Iris pigment epithelial cell (primary cell): ENCODE measurements around the gene SEL1L2.

Source experiments
- DNase-seq: peaks from one replicate; pipeline ENCODE4 v3.0.0-alpha.2; 2011; ENCODE audit warnings: low read depth

SEL1L2 gene

DNA sequence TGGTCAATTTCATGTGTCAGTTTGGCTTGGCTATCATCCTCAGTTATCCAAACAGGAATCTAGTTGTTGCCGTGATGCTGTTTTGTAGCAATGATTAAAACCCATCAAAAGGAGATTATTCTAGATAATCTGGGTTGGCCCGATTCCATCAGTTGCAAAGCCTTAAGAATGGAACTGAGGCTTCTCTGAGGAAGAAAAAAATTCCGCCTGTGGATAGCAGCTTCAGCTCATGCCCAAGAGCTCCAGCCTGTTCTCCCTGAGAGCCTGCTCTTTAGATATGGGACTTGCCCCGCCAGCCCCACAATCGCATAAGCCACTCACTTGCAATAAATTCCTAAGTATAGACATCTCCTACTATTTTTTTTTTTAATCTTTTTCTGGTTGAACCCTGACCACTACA lies 61.5 kb downstream of the SEL1L2 start:
- DNase-seq, result no peak

DNA sequence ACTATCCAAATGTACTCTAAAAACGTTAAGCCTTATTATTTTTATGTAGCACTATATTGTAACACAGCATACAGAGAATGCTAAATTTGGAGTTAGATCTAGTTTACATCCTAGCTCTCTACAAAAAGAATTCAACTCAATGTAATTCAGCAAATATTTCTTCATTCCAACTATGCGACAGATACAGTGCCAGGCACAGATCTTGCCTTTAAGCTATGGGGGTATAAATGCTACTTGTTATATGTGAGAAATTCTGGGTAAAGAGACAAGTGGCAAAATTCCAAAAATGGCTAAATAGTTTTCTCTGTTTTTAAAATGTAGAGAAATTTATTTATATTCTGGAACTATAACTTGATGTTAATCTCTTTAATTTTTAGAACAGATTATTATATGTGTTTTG lies 63.2 kb downstream of the SEL1L2 start:
- no peak for DNase-seq

DNA sequence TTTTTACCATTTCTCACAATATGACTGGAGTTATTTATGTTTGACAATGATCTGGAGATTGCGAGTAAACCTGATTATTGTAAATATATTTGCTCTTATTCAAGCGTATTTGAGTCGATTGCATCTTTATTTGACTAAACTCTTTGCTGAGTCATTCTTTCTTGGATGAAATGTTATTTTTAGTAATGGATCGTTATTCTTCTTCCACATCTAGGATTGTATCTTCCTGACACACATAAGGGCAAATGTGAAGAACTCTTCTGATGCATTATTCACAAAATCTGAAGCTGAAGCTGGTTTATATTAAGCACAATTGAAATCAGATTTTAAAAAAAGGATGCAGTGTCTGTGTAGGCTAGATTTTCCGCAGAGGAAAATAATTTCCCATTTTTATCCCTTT lies 68.2 kb downstream of the SEL1L2 start:
- no peak for DNase-seq

- DNase-seq, result no peak
These were observed 75.1 kb downstream of the SEL1L2 start for GRCh38 chr20:13915284-13915683.

- DNase-seq, result no peak
These were observed 76.8 kb downstream of the SEL1L2 start for GRCh38 chr20:13913572-13913971.

DNA sequence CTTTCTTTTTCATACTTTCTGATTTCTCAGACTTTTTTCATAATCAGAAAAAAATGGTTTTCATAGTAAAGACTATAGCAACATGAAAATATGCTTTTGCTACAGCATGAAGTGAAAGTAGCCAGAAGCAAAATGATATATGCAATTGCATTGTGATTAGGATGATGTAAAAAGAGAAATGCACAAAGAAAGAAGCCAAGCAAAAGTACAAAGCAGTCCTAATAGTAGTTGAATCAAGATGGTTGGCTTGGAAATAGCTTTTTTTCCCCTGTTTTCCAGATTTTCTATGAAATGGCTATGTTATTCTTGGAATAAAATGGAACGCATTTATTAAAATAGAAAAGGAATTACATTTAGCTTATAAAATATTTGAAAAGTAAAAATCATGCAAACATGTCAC lies 77.3 kb downstream of the SEL1L2 start:
- no peak for DNase-seq

- DNase-seq, result no peak
These were observed 79.9 kb downstream of the SEL1L2 start for GRCh38 chr20:13910492-13910891.

- DNase-seq, result no peak
These were observed 81.3 kb downstream of the SEL1L2 start for GRCh38 chr20:13909067-13909466.

DNA sequence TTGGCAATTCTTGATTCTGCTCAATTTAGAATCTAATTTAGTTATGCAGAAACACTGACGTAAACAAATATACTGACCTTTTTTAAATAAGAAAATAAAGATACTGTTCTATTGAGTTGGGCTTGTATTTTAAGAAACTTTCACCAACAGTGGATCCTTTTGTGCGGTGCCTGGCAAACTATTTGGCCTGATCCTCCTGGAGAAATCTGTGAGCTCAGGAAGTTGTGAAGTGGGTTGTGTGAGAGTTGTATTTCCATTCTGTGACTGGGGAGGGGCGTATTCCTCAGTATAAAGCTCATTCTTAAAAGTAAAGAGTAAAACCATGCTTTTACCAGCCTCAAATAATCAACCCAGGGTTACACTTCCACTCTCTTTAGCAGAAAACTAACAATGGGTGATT lies 85.6 kb downstream of the SEL1L2 start:
- DNase-seq, result no peak

DNA sequence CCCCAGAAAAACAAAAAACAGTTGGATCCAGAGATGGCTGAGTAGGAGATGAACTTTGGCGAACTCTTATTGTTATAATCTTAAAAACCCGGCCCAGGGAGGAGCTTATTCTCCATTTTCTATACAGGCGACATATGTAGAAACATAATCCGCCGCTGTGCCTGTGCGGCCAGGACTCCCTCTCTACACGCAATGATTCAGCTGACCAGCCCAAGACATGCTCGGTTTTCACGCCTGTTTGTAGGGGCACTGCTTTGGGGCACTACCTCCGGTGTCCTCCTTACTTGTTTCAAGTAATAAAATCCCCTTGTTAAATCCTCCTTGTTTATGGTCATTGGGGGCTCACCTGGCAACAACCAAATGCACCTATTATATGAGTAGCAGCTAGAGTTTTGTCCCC lies 89.9 kb downstream of the SEL1L2 start:
- DNase-seq, result no peak

- DNase-seq, result no peak
These were observed 92.3 kb downstream of the SEL1L2 start for GRCh38 chr20:13898012-13898612.

DNA sequence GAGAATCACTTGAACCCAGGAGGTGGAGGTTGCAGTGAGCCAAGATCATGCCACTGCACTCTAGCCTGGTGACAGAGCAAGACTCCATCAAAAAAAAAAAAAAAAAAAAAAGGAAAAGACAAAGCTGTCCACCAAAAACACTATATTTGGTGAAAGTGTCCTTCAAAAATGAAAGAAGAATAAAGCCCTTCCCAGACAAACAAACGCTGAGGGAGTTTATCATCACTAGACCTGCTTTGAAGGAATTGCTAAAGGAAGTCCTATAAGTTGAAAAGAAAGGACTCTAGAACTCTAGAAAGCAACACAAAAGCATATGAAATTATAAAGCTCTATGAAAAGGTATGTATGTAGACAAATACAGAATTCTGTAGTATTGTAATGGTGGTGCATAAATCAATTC lies 98.8 kb downstream of the SEL1L2 start:
- no peak for DNase-seq

DNA sequence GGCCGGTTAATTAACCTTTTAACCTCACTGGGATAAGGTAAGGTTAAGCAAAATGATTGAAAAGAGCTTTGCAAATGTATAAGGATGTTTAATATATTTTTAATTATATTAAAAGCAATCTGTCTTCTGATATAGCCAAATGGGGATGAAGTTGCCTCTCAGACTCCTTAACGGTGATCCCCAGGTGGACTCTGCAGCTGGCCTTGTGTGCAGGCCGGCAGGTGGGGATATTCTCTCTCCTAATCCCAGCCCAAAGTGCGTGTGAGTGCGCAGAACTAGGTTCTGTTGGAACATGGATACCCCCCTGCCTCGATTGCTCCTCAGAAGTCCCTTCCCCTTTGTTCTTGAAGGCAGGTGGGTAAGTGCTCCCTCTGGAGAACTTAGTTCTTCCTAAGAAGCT lies 105.6 kb downstream of the SEL1L2 start:
- DNase-seq, result no peak

GRCh38 chr20:13883425-13883824 lies 107.0 kb downstream of the SEL1L2 start:
- DNase-seq, result no peak

- no peak for DNase-seq
These were observed 111.8 kb downstream of the SEL1L2 start for GRCh38 chr20:13878566-13878965.

GRCh38 chr20:13877793-13878192 lies 112.6 kb downstream of the SEL1L2 start:
- no peak for DNase-seq

DNA sequence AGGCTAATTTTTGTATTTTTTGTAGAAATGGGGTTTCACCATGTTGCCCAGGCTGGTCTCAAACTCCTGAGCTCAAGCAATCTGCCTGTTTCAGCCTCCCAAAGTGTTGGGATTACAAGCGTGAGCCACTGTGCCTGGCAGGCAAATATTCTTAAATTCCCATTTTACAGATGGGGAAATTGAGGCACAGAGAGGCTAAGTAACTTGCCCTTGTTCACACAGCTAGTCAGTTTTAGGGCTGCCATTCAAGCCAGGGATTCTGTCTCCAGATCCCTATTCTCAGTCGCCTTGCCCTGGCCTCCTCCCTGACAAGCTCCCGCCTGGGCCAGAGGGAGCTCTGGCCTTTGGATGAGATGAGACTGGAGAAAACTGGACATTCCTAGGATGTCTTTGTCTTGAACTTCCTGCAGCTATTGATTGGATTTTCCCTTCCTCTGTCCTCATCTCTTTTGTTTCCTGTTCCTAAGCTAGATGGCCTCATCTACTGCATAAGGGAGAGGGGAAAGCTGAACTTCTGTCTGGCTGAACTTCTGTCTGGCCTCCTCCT lies 115.1 kb downstream of the SEL1L2 start:
- no peak for DNase-seq

DNA sequence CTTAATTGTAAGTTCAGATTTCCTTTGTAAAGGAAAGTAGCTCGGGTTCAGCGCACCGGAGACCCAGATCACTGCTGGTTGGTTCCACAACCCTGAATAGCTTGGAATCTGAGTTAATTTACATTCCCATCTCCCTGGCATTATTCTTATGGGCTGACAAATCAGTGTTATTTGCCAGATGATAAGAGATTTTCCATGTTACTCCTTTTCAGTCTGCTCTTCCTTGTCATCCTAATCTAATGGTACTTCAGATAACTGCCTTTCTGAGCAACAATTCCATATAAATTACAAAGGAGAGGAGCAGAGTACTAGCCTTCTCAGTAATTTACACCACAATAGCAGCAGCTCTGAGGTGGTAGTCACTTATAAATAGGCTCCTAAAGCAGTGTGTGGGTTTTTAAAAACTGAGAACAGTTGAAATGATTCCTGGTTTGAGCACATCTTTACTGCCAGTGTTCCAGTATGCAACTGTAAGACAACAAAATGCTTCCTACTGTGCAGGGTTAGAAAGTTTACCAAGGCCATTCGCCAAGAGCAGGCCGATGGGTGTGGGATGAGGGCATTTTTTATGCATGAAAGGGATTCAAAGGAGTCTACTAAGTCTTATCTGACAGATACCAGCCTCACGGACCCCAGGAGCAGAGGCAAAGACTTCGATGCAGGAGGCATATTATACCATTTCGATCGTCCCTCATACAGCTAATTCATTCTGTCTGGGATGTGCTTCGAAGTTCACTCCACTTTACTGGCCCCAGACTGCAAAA lies 115.8 kb downstream of the SEL1L2 start:
- DNase-seq, result no peak

- no peak for DNase-seq
These were observed 116.6 kb downstream of the SEL1L2 start for GRCh38 chr20:13873831-13874230.

DNA sequence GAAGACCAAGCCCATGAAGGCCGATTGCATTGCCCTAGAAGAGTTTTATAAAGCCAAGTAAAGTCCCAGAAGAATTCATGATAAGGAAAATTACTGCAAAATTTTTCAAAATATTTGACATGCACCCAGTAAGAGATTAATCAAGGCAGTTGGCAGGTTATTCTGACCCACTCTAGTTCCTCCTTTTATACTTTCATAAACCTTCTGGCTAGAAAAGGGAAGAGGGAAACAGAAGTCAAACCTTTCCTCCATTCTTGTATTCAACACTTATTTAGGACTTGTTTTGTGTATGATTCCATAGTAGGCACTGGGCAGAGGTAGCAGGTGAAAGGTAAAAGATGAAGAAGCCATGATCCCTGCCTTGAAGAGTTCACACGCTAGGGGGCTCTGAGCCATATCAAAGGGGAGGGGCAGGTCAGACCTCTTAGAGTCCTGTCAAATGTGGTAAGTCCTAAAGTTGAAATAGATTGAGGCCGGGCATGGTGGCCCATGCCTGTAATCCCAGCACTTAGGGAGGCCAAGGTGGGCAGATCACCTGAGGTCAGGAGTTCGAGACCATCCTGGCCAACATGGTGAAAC lies 120.2 kb downstream of the SEL1L2 start:
- DNase-seq, result no peak

- peak; percentile 13 for DNase-seq
These were observed 122.1 kb downstream of the SEL1L2 start for GRCh38 chr20:13868331-13868730.

- DNase-seq, result no peak
These were observed 124.5 kb downstream of the SEL1L2 start for GRCh38 chr20:13865791-13866351.

DNA sequence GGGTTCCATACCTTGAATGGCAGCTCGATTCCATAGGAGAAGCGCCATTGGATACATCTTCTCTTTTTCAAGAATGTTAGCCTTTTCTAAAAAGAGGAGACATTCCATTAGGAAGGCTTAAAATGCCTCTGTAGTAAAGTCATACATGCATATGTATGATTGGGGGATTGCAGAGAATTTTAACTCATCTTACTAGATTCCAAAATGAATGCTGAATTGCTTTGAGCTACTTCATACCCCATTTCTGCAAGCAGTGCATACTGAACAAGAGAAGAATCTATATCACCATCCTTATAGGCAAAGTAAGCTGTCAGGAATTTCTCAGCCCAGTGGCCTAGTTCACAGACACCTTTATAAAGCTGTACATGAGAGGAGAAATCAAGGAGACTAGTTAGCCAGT lies 125.3 kb downstream of the SEL1L2 start:
- no peak for DNase-seq
